HepG2 (cell line): ENCODE data around the gene G6PC3.

ENCODE experiments used
- CHCHD3 ChIP-seq: sonication (generic); formaldehyde crosslinking; IDR thresholded peaks from 2 replicates; pipeline ENCODE4 v1.8.0; 2022; ENCODE audit warnings: mild to moderate bottlenecking, missing genetic modification reagents, moderate library complexity
- HMG20B ChIP-seq: conservative IDR thresholded peaks from 2 replicates; pipeline ENCODE4 v1.6.1; 2016; ENCODE audit warnings: missing genetic modification reagents, missing compliant biosample characterization
- KMT2A ChIP-seq: sonication (generic); formaldehyde crosslinking; IDR thresholded peaks from 2 replicates; pipeline ENCODE4 v1.4.0; 2020; ENCODE audit warnings: missing genetic modification reagents
- KMT2B ChIP-seq: IDR thresholded peaks from 2 replicates; pipeline ENCODE4 v1.6.1; 2016; ENCODE audit warnings: missing genetic modification reagents, missing compliant biosample characterization
- MYNN ChIP-seq: sonication (generic); formaldehyde crosslinking; IDR thresholded peaks from 2 replicates; pipeline ENCODE4 v1.4.0; 2020; ENCODE audit warnings: mild to moderate bottlenecking, low read depth, missing genetic modification reagents
- ZBTB20 ChIP-seq: sonication (generic); formaldehyde crosslinking; IDR thresholded peaks from 2 replicates; pipeline ENCODE4 v1.8.1; 2023; ENCODE audit warnings: missing genetic modification reagents, low read depth, mild to moderate bottlenecking, borderline replicate concordance
- ZNF451 ChIP-seq: sonication (generic); formaldehyde crosslinking; IDR thresholded peaks from 2 replicates; pipeline ENCODE4 v1.5.0; 2020; ENCODE audit warnings: mild to moderate bottlenecking, missing genetic modification reagents
- TF ChIP-seq, protein P1 (sequence below), 2 experiments: sonication (generic) in 1 of 2; formaldehyde crosslinking in 1 of 2; IDR thresholded peaks; 2 replicates each; pipeline versions ENCODE4 v1.5.1 to v1.6.1; 2011 to 2020; ENCODE audit warnings: borderline replicate concordance in 1 of 2, low read depth in 1 of 2, low read length in 1 of 2, mild to moderate bottlenecking in 1 of 2, missing genetic modification reagents in 1 of 2, moderate library complexity in 1 of 2
- TF ChIP-seq, protein P2 (sequence below): sonication (generic); formaldehyde crosslinking; IDR thresholded peaks from 2 replicates; pipeline ENCODE4 v1.4.0; 2020; ENCODE audit warnings: low read depth, missing genetic modification reagents
- TF ChIP-seq, protein P3 (sequence below): sonication (generic); formaldehyde crosslinking; IDR thresholded peaks from 2 replicates; pipeline ENCODE4 v1.5.0; 2020; ENCODE audit warnings: mild to moderate bottlenecking, missing genetic modification reagents, moderate library complexity

DNA sequence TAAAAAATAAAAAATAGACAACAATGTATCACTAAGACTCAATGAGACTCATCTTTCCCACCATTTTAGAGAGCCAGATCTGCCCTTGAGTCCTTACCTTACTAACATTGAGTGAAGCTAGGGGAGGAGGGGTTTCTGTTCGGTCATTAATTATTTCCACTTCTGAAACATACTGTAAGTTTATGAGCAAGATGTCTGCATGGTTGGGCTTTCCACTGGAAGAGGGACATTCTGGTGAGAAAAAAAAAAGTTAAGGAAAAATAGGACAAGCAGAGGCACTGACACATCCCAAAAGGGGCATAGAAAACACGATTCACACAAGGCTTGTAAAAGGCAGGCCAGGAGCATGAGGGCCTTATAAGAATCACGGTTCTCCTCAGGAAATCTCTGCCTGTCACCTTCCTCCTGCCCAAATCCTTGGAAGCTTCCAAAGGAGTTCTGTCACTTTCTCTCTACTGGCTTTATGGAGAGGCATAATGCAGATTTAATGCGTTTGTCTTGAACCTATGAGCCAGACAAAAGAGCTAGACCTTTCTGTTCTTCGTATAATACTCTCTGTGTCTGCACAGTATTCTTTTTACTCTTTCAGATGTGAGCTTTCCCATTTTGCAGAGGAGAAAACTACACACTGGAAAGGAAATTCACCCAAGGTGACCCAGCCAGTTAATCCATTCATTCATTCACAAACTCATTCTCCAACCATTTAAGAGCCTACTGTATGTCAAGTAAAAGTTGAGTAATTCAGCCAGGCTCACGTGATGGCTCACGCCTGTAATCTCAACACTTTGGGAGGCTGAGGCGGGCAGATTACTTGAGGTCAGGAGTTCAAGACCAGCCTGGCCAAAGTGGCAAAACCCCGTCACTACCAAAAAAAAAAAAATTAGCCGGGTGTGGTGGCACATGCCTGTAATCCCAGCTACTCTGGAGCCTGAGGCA is 6.6 kb upstream of the G6PC3 start:
- TF ChIP-seq, protein P1, sequence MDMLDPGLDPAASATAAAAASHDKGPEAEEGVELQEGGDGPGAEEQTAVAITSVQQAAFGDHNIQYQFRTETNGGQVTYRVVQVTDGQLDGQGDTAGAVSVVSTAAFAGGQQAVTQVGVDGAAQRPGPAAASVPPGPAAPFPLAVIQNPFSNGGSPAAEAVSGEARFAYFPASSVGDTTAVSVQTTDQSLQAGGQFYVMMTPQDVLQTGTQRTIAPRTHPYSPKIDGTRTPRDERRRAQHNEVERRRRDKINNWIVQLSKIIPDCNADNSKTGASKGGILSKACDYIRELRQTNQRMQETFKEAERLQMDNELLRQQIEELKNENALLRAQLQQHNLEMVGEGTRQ (IDR thresholded peaks at IDR 0.05; ENCODE audit: low read depth, low read length): no peak
- TF ChIP-seq, protein P1 (CRISPR knock-in tag; IDR thresholded peaks at IDR 0.05; ENCODE audit: borderline replicate concordance): no peak
- TF ChIP-seq CHCHD3 (CRISPR knock-in tag) (no peak), KMT2A (CRISPR knock-in tag) (no peak), ZBTB20 (no peak), KMT2B (CRISPR knock-in tag) (no peak), ZNF451 (no peak), MYNN (CRISPR knock-in tag) (no peak), HMG20B (CRISPR knock-in tag) (no peak)
- TF ChIP-seq, protein P2, sequence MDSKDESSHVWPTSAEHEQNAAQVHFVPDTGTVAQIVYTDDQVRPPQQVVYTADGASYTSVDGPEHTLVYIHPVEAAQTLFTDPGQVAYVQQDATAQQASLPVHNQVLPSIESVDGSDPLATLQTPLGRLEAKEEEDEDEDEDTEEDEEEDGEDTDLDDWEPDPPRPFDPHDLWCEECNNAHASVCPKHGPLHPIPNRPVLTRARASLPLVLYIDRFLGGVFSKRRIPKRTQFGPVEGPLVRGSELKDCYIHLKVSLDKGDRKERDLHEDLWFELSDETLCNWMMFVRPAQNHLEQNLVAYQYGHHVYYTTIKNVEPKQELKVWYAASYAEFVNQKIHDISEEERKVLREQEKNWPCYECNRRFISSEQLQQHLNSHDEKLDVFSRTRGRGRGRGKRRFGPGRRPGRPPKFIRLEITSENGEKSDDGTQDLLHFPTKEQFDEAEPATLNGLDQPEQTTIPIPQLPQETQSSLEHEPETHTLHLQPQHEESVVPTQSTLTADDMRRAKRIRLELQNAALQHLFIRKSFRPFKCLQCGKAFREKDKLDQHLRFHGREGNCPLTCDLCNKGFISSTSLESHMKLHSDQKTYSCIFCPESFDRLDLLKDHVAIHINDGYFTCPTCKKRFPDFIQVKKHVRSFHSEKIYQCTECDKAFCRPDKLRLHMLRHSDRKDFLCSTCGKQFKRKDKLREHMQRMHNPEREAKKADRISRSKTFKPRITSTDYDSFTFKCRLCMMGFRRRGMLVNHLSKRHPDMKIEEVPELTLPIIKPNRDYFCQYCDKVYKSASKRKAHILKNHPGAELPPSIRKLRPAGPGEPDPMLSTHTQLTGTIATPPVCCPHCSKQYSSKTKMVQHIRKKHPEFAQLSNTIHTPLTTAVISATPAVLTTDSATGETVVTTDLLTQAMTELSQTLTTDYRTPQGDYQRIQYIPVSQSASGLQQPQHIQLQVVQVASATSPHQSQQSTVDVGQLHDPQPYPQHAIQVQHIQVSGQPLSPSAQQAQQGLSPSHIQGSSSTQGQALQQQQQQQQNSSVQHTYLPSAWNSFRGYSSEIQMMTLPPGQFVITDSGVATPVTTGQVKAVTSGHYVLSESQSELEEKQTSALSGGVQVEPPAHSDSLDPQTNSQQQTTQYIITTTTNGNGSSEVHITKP (CRISPR knock-in tag): no peak
- TF ChIP-seq, protein P3, sequence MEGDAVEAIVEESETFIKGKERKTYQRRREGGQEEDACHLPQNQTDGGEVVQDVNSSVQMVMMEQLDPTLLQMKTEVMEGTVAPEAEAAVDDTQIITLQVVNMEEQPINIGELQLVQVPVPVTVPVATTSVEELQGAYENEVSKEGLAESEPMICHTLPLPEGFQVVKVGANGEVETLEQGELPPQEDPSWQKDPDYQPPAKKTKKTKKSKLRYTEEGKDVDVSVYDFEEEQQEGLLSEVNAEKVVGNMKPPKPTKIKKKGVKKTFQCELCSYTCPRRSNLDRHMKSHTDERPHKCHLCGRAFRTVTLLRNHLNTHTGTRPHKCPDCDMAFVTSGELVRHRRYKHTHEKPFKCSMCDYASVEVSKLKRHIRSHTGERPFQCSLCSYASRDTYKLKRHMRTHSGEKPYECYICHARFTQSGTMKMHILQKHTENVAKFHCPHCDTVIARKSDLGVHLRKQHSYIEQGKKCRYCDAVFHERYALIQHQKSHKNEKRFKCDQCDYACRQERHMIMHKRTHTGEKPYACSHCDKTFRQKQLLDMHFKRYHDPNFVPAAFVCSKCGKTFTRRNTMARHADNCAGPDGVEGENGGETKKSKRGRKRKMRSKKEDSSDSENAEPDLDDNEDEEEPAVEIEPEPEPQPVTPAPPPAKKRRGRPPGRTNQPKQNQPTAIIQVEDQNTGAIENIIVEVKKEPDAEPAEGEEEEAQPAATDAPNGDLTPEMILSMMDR: no peak
